Lower leg skin (tissue), 4 donors: ENCODE data around the gene ZNF518A. TPM values are rescaled to one million over a fixed set of nuclear protein-coding genes. Genes with fewer than 3 reads are reported as not detected.

Experiments used
- DNase-seq, 2 donors: peaks; one replicate each; pipeline ENCODE4 v3.0.0-alpha.2; 2019; ENCODE audit warnings: low spot score in 2 of 2
- H3K4me3 ChIP-seq: fragments of 200-600 bp; sonication (generic); 2 replicates; pipeline ENCODE4 v1.5.1; 2017; ENCODE audit warnings: mild to moderate bottlenecking, low read depth; ENCODE audit not compliant: poor library complexity, severe bottlenecking
- CTCF ChIP-seq, 3 donors: fragments of 450-650 bp; IDR thresholded peaks; one replicate each; pipeline ENCODE4 v1.5.1; 2016; ENCODE audit warnings: antibody characterized with exemption in 3 of 3, mild to moderate bottlenecking in 3 of 3, moderate library complexity in 2 of 3
- POLR2A ChIP-seq, 2 donors: fragments of 450-650 bp; IDR thresholded peaks; one replicate each; pipeline ENCODE4 v1.6.1; 2016 to 2017; ENCODE audit warnings: antibody characterized with exemption in 2 of 2, mild to moderate bottlenecking in 1 of 2, moderate library complexity in 1 of 2
- WGBS, 2 donors: methylation state at CpG; one replicate each; pipeline ENCODE4 v1.1.5; 2018; 5-methylcytosine and 5-hydroxymethylcytosine counted together
- intact Hi-C: fragments of 100-400 bp; cut with DNase I; formaldehyde crosslinking; loops from one replicate; pipeline ENCODE4 v1.15.0; 2023; ENCODE audit warnings: low total_unique reads
- total RNA-seq, 4 donors: library from RNA; depleted of rRNA; stranded (reverse); fragments of >200 nt; gene quantifications; one replicate each; pipeline ENCODE4 v1.1.0, GENCODE V29; 2016

Gene ZNF518A
- total RNA-seq, 4 donors from 2014 or later, result 6.7 to 12.1 (median 8.3) TPM

- WGBS, 2 donors, result 93 to 95% methylated on average over 7 of the region's 7 CpGs
- H3K4me3 ChIP-seq, result no peak overlapping the region
- intact Hi-C loops, result no loop called here
- no peak for DNase-seq
- TF ChIP-seq CTCF (IDR thresholded peaks at IDR 0.05), result no peak
- no peak for TF ChIP-seq POLR2A (IDR thresholded peaks at IDR 0.05)
Measured at GRCh38 chr10:96112531-96112930, 17.6 kb upstream of the ZNF518A start.

GRCh38 chr10:96118604-96119450, 11.3 kb upstream of the ZNF518A start:
- TF ChIP-seq POLR2A (IDR thresholded peaks at IDR 0.05) (no peak), CTCF (IDR thresholded peaks at IDR 0.05) (no peak)
- H3K4me3 ChIP-seq, result no peak overlapping the region
- intact Hi-C loops, result no loop called here
- no peak for DNase-seq
- 86 to 87% methylated on average over 21 of the region's 21 CpGs for WGBS, 2 donors

GRCh38 chr10:96122824-96123223, 7.3 kb upstream of the ZNF518A start:
- no peak for DNase-seq
- TF ChIP-seq POLR2A (IDR thresholded peaks at IDR 0.05), result no peak
- TF ChIP-seq CTCF (IDR thresholded peaks at IDR 0.05), result no peak
- intact Hi-C loops, result no loop called here
- H3K4me3 ChIP-seq, result no peak overlapping the region

- TF ChIP-seq CTCF (IDR thresholded peaks at IDR 0.05) (no peak), POLR2A (IDR thresholded peaks at IDR 0.05) (no peak)
- intact Hi-C loops, result no loop called here
- H3K4me3 ChIP-seq, result no peak overlapping the region
Measured at GRCh38 chr10:96124230-96125141, 5.6 kb upstream of the ZNF518A start.

GRCh38 chr10:96125142-96125515, 5.0 kb upstream of the ZNF518A start:
- no peak for DNase-seq
- WGBS, 2 donors, result 84 to 85% methylated on average over 2 of the region's 2 CpGs
- TF ChIP-seq POLR2A (IDR thresholded peaks at IDR 0.05), result no peak
- TF ChIP-seq CTCF (IDR thresholded peaks at IDR 0.05), result no peak
- no peak overlapping the region for H3K4me3 ChIP-seq
- intact Hi-C loops, result no loop called here

More at GRCh38 chr10:96124230-96125141, 5.6 kb upstream of the ZNF518A start:
- DNase-seq, result no peak
- WGBS, 2 donors, result 21 to 32% methylated on average over 4 of the region's 4 CpGs
